DMS53 treated with DMSO at 0.1 percent for 48 hours (cell line): ENCODE measurements around the gene TLE4.
"Not testable (repeated sequence)": the region's sequence is repeated elsewhere in the genome, so short reads cannot be mapped to it uniquely, and the experiment has no call there.

ENCODE experiments used
- DNase-seq: peaks from one replicate; lab custom pipeline; 2025; ENCODE audit not compliant: unreplicated experiment; lab: John Stamatoyannopoulos, UW

The TLE4 gene

DNA sequence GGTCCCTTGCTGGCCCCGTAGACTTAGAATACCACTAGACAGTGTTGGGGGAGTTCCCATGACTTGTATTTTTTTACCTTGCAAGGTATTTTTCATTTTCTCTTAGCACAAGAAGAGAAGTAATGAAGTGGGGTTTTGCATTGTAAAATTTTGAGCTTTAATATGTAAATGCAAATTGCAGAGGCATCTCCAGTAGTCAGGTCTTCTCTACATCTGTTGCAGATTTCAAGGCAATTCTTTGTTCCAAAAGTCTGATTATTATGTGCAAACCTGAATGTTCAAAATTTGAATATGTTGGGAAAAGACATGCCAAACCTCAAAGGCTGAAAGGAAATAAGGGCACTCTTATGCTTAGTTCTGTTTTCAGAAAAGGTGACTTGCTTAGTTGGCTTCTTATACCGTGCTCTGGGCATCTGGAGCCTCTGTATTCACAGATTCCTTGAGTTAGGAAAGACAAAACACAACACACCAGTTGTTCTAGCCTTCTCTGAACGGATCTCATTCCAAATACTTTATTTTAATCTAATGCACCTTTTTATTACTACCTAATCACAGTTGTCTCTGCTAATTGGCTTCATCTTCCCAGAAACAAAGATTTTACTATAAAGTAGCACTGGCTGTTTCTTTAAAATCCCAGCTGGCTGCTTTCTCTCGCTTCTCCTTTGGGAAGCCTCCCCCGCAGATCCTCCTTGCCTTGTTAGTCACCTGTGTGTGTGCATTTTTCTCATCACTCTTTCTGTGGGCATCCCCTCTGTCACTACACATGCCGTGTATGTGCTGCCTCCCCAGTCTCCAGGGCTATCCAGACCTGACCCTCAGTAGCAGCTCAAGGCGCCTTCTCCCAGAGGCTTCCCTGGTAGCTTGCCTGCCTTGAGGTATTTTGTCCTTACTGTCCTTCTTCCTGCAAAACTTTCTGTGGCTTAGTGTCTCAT is 138.2 kb downstream of the TLE4 start:
- no peak for DNase-seq

DNA sequence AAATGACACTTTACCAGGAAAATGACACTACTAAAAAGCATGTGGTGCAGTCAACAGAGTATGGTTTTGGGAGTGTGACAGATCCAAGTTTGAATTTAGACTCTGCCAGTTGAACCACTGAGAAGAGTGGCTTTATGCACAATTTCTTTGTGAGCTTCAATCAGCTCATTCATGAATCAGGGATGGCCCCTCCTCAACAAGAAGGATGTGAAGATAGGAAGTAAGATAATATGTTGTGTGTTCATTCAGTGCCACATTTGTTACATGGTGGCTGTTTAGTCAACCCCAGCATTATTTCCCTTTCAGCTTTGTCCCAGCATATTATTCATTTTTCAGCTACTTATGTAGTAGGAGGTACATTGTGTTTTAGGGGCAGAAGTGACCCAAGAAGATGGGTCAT is 140.1 kb downstream of the TLE4 start:
- no peak for DNase-seq

- DNase-seq, result no peak
Measured at GRCh38 chr9:79719021-79719420, 147.3 kb downstream of the TLE4 start.

DNA sequence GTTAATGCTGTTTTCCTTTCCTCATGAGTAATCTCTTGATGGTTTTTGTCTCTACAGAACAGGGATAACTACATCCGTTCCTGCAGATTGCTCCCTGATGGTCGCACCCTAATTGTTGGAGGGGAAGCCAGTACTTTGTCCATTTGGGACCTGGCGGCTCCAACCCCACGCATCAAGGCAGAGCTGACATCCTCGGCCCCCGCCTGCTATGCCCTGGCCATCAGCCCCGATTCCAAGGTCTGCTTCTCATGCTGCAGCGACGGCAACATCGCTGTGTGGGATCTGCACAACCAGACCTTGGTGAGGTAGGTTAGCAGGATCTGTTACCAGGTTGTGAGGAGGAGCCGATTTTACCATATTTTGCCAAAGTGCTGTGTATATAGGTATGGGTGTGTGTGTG is 148.2 kb downstream of the TLE4 start:
- no peak for DNase-seq

- no peak for DNase-seq
Measured at GRCh38 chr9:79731171-79731890, 159.6 kb downstream of the TLE4 start.

GRCh38 chr9:79735023-79735779 is 163.4 kb downstream of the TLE4 start:
- DNase-seq, result no peak

DNA sequence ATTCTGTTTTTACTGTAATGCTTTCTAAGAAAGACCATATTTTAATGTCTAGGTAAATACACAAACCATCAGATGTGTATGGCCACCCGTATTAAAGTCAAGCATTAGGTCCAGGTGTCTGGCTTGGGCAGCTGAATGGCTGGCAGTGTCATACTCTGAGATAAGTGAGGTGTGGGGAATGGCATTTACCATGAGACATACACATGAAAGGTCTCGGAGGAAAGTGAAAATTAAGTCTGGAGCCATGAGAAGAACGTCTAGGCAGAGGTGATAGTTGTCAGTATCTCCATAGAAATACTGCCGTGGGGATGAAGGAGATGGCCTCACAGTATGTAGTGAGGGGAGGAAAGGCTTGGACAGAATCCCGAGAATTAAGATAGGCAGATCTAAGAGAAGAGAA is 164.3 kb downstream of the TLE4 start:
- DNase-seq, result no peak

DNA sequence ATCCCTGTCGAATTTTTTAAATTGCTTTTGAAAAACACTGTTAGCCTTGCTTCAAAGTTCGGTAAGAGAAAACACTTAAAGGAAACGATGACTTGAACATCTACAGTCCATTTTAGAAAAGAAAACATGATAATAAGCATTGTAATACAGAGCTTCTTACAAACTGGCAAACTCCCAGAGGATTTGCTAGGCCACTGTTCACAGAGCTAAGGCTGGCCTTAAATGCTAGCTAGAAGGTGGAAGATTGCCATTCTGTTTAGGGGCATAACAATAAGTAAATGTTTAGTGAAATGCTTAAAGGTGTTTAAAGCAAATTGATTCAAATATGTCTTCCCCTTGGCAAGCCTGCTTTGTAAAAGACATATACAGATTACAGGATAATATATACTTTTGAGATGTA is 169.6 kb downstream of the TLE4 start:
- DNase-seq, result no peak

GRCh38 chr9:79742110-79742721 is 170.5 kb downstream of the TLE4 start:
- no peak for DNase-seq

DNA sequence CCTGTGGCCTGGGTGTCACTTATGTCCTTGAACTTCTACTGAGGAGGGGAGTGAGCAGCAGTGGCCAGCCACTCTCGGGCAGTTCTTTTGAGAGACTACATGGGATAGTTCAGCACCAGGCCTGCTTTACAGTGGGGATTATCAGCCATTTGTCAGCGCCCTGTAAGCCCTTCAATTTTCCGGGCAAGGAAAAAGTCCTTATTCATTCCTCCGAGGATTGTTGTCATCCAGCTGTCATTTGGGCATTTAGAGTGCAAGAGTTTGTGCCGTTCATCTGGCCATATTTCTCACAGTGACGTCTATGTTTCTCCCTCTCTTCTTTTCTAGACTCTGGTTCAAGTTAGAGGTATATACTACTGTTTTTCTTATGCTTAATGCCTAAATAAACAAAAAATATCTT is 172.8 kb downstream of the TLE4 start:
- DNase-seq, result no peak

DNA sequence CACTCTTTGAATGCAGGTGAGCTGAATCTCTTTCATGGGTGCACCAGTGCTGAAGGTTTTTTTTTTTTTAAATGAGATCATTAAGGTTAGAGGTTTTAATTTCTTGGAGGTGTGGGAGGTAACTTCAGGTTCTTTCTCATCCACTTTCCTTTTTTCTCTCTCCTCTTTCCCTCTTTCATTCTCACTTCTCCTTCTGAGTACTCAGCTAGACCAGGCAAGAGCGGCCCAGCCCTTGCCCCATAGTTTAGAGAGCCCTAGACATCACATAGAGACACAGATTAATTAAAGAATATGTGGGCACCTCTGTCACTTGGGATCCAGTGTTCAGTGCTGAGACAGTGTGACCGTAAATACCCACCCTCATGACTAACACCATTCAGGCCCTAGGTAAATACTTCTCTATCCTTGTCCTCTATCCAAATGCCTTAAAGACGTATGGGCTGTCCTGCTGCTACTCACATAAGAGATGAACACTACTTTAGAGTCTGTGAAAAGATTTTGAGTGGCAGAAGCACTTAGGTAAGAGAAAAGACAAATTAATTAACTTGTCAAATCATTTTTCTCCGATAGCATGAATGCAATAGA is 174.1 kb downstream of the TLE4 start:
- no peak for DNase-seq

DNA sequence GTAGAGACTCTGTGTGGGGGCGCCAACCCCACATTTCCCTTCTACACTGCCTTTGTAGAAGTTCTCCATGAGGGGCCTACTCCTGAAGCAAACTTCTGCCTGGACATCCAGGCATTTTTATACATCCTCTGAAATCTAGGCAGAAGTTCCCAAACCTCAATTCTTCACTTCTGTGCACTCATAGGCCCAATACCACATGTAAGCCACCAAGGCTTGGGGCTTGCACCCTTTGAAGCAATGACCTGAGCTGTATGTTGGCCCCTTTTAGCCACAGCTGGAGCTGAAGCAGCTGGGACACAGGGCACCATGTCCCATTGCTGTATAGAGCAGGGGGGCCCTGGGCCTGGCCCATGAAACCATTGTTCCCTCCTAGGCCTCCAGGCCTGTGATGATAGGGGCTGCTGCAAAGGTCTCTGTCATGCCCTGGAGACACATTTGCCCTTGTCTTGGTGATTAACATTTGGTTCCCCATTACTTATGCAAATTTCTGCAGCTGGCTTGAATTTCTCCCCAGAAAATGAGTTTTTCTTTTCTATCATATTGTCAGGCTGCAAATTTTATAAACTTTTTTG is 180.2 kb downstream of the TLE4 start:
- not testable (repeated sequence) for DNase-seq

GRCh38 chr9:79756414-79756813 is 184.6 kb downstream of the TLE4 start:
- DNase-seq, result no peak

DNA sequence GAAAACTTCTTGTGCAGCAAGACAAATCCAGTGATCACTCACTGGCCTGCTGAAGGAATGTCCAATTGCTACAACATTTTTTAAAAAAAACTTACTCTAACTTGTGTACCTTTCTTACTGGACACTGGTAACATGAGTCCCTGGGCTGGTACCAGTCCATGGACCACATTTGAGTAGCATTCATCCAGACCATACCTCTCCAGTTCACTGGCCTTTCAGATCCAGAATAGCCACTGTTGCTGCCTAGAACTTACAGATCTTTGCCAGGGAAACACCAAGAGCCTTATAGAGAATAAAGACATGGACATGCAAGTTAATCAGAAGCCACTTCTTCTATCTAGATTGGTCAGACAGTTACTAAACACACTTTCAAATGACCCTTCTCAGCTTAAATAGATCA is 185.3 kb downstream of the TLE4 start:
- DNase-seq, result no peak

DNA sequence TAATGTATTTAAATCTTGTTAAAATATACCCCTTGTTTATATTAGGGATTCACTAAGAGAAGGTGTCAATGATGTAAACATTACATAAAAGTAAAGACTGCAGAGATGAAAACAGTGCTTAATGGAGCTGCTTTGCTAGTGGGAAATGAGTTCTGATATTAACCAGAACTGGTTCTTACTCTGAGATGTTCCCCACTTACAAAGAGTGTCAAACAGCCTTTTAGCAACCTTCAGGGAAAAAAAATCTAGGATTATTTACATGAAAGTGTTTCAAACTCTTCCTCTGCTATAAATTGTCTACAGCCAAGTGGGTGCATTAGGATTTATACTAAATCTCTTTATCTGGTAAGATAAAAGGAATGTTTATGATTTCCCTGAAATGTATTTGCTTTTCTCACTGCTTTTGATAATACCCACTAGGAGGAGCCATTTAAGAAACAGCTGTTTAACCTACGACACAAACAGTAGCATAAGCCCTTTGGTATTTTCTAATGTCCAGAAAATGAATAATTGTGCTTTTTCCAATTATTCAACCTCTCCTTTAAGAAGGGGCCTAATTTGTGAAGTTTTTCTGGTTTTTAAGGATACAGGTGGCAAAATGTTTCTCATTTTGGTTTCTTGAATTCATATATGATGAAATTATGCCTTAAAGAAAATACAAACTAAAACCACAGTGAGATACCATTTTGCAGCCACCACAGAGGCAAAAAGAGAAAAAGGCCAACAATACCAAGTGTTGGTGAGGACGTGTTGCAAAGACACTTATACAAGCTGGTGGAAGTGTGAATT is 186.3 kb downstream of the TLE4 start:
- DNase-seq, result no peak

GRCh38 chr9:79759460-79759859 is 187.7 kb downstream of the TLE4 start:
- no peak for DNase-seq

DNA sequence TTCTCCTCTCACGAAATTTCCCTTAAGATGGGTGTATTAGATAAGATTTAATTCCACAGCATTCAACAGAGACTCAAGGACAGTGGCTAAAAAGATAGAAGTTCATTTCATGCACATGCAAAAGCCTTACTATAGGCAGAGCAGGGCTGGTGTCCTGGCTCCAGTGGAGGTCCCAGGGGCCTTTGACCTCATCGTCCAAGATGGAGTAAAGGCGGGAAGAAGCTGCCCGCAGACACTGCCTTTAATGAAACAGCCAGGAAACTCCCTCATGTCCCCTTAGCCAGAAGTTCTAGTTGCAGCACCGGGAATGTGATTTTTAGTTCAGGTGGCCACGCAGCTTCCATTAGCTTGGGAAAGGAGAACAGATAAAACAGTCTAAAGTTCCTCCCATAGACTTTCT is 190.3 kb downstream of the TLE4 start:
- no peak for DNase-seq

DNA sequence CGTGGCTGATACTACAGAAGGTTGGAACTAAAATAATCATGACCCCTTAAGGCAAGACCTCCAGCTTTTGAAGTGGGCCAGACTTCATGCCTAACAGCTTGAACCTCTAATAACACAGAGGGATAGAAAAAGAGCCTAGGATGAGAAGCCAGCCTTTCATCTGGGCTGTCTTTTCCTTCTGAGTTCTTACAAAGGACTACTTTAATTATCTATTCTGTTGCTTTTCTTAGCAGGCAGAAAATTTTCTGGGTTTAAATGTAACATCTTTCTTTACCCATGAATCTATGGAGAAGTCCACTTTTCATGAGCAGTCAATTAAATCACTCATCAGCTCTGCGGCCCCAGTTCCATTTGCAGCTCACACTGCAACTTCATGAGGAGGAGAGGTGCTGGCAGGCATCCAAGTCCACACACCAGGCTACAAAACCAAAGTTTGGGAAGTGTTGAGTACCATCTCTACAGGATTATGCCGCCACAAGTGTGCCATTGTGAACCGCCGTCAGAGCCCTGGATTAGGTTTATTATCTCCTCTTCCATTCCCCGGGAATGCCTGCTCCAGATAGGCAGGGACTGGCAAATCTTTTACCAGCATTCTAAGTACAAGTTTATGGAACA is 192.0 kb downstream of the TLE4 start:
- no peak for DNase-seq

- DNase-seq, result no peak
Measured at GRCh38 chr9:79764374-79764773, 192.6 kb downstream of the TLE4 start.
